ENCODE results near the gene STXBP5. TPM values are rescaled to one million over a fixed set of nuclear protein-coding genes. Genes with fewer than 3 reads are reported as not detected.

STXBP5 gene
- total and polyA plus RNA-seq, 2 donors (not counting 1 experiment from before 2014, with no cell fraction given) = 4.6 to 24.1 TPM

GRCh38 chr6:147166992-147167391, 37.2 kb upstream of the STXBP5 start:
- H3K4me1 Mint-ChIP-seq = no peaks in the 10 kb centered on the region
- no CpG with 5 or more reads among the region's 1 CpG for WGBS (ENCODE audit: insufficient coverage)
- Histone ChIP-seq H2AFZ (ENCODE audit: insufficient read depth, low read depth, low read length, poor library complexity, severe bottlenecking) (no peak overlapping the region), H3K27ac (ENCODE audit: low read length in 2 of 2) (no peak overlapping the region), H3K79me2 (ENCODE audit: control insufficient read depth, insufficient read depth, low read length) (no peaks in the 10 kb centered on the region), H3K4me2 (replicated peaks; ENCODE audit: low read depth, low read length, poor library complexity, severe bottlenecking) (no peak overlapping the region), H3K4me3 (ENCODE audit: control extremely low read depth in 1 of 5, extremely low read depth in 1 of 5, insufficient read depth in 1 of 5, low read depth in 2 of 5, low read length in 4 of 5) (no peak overlapping the region), H3K27me3 (replicated peaks in 1 of 4; ENCODE audit: control extremely low read depth in 1 of 4, control insufficient read depth in 3 of 4, insufficient read depth in 4 of 4, low read length in 3 of 4) (no peaks in the 10 kb centered on the region), H3K9me3 (ENCODE audit: control extremely low read depth in 1 of 3, control insufficient read depth in 2 of 3, insufficient read depth in 1 of 3, low read length in 2 of 3) (no peaks in the 10 kb centered on the region), H3K9ac (ENCODE audit: low read length) (no peak overlapping the region), H3K4me1 (ENCODE audit: control insufficient read depth in 2 of 2, insufficient read depth in 2 of 2, low read length in 2 of 2) (no peaks in the 10 kb centered on the region), H3K36me3 (replicated peaks in 1 of 2; ENCODE audit: control extremely low read depth in 1 of 2, control insufficient read depth in 1 of 2, extremely low read depth in 1 of 2, insufficient read depth in 2 of 2, low read length in 1 of 2) (no peaks in the 10 kb centered on the region), H4K20me1 (ENCODE audit: control insufficient read depth, insufficient read depth, low read length, poor library complexity, severe bottlenecking) (no peaks in the 10 kb centered on the region)
- intact Hi-C loops (cut with micrococcal nuclease) = loop anchor here (10.0 kb wide), 1 partner anchor 58 kb away; no protein-coding TSS in a partner anchor
- no peak for DNase-seq
- no peak for ATAC-seq (ENCODE audit: low read depth)
- H3K27ac Mint-ChIP-seq = no peak overlapping the region
- no peak for TF ChIP-seq EZH2 (IDR thresholded peaks at IDR 0.05; ENCODE audit: borderline replicate concordance, insufficient read depth, low read depth, low read length, poor library complexity, severe bottlenecking)
- no peak for TF ChIP-seq CTCF (IDR thresholded peaks at IDR 0.05)
- POLR2A ChIA-PET = no interaction called here
- CTCF ChIA-PET = no interaction called here
- H3K9me3 Mint-ChIP-seq (ENCODE audit: insufficient read depth) = no peaks in the 10 kb centered on the region
- no peak overlapping the region for H3K4me3 Mint-ChIP-seq
- H3K27me3 Mint-ChIP-seq = no peaks in the 10 kb centered on the region

- ChIA-PET POLR2A (no interaction called here), CTCF (no interaction called here)
- Mint-ChIP-seq H3K9me3 (ENCODE audit: insufficient read depth) (no peaks in the 10 kb centered on the region), H3K27me3 (no peaks in the 10 kb centered on the region), H3K4me3 (no peak overlapping the region), H3K27ac (no peak overlapping the region), H3K4me1 (no peaks in the 10 kb centered on the region)
- TF ChIP-seq EZH2 (IDR thresholded peaks at IDR 0.05; ENCODE audit: borderline replicate concordance, insufficient read depth, low read depth, low read length, poor library complexity, severe bottlenecking) (no peak), CTCF (IDR thresholded peaks at IDR 0.05) (no peak)
- WGBS (ENCODE audit: insufficient coverage) = 68% methylated on average over 3 of the region's 4 CpGs
- Histone ChIP-seq H3K27me3 (replicated peaks in 1 of 4; ENCODE audit: control extremely low read depth in 1 of 4, control insufficient read depth in 3 of 4, insufficient read depth in 4 of 4, low read length in 3 of 4) (no peaks in the 10 kb centered on the region), H3K27ac (ENCODE audit: low read length in 2 of 2) (no peak overlapping the region), H3K79me2 (ENCODE audit: control insufficient read depth, insufficient read depth, low read length) (no peaks in the 10 kb centered on the region), H3K4me1 (ENCODE audit: control insufficient read depth in 2 of 2, insufficient read depth in 2 of 2, low read length in 2 of 2) (no peaks in the 10 kb centered on the region), H4K20me1 (ENCODE audit: control insufficient read depth, insufficient read depth, low read length, poor library complexity, severe bottlenecking) (no peaks in the 10 kb centered on the region), H3K4me2 (replicated peaks; ENCODE audit: low read depth, low read length, poor library complexity, severe bottlenecking) (no peak overlapping the region), H2AFZ (ENCODE audit: insufficient read depth, low read depth, low read length, poor library complexity, severe bottlenecking) (no peak overlapping the region), H3K36me3 (replicated peaks in 1 of 2; ENCODE audit: control extremely low read depth in 1 of 2, control insufficient read depth in 1 of 2, extremely low read depth in 1 of 2, insufficient read depth in 2 of 2, low read length in 1 of 2) (no peaks in the 10 kb centered on the region), H3K4me3 (ENCODE audit: control extremely low read depth in 1 of 5, extremely low read depth in 1 of 5, insufficient read depth in 1 of 5, low read depth in 2 of 5, low read length in 4 of 5) (no peak overlapping the region), H3K9me3 (ENCODE audit: control extremely low read depth in 1 of 3, control insufficient read depth in 2 of 3, insufficient read depth in 1 of 3, low read length in 2 of 3) (no peaks in the 10 kb centered on the region), H3K9ac (ENCODE audit: low read length) (no peak overlapping the region)
- DNase-seq (no peak), ATAC-seq (ENCODE audit: low read depth) (no peak)
- intact Hi-C loops (cut with micrococcal nuclease) = loop anchor here (10.0 kb wide), 1 partner anchor 57 kb away; no protein-coding TSS in a partner anchor
These were observed 36.4 kb upstream of the STXBP5 start for GRCh38 chr6:147167576-147168461.
